Ascending aorta (tissue), 2 donors: ENCODE data around the gene CHAT. TPM values are rescaled to one million over a fixed set of nuclear protein-coding genes. Genes with fewer than 3 reads are reported as not detected.

Source experiments
- DNase-seq, 2 donors: peaks; one replicate each; pipeline ENCODE4 v3.0.0-alpha.2; 2019; ENCODE audit warnings: low spot score in 2 of 2
- H3K27ac ChIP-seq, 2 donors: fragments of 200-600 bp; sonication (generic); one replicate each; pipeline ENCODE4 v1.5.1; 2016 to 2017; ENCODE audit warnings: mild to moderate bottlenecking in 1 of 2
- H3K27me3 ChIP-seq: fragments of 200-600 bp; sonication (generic); one replicate; pipeline ENCODE4 v1.5.1; 2017
- H3K36me3 ChIP-seq, 2 donors: fragments of 200-600 bp; sonication (generic); one replicate each; pipeline ENCODE4 v1.5.1; 2016
- H3K4me1 ChIP-seq, 2 donors: fragments of 200-600 bp; sonication (generic); one replicate each; pipeline ENCODE4 v1.5.1; 2016 to 2017; ENCODE audit warnings: mild to moderate bottlenecking in 1 of 2
- H3K4me3 ChIP-seq, 2 donors: fragments of 200-600 bp; sonication (generic); one replicate each; pipeline ENCODE4 v1.5.1; 2016 to 2017; ENCODE audit warnings: mild to moderate bottlenecking in 1 of 2
- H3K9me3 ChIP-seq, 2 donors: fragments of 200-600 bp; sonication (generic); one replicate each; pipeline ENCODE4 v1.5.1; 2016
- CTCF ChIP-seq, 3 experiments: fragments of 200-600 bp in 2 of 3; fragments of 450-650 bp in 1 of 3; sonication (generic) in 2 of 3; IDR thresholded peaks; one replicate each; pipeline ENCODE4 v1.5.1; 2016 to 2019; ENCODE audit warnings: antibody characterized with exemption in 3 of 3, mild to moderate bottlenecking in 1 of 3, moderate library complexity in 1 of 3
- intact Hi-C: fragments of 100-400 bp; cut with DNase I; formaldehyde crosslinking; loops from one replicate; pipeline ENCODE4 v1.15.1; 2023
- total RNA-seq: library from RNA; depleted of rRNA; stranded (reverse); fragments of >200 nt; gene quantifications from one replicate; pipeline ENCODE4 v1.1.0, GENCODE V29; 2016

CHAT gene
- total RNA-seq, 1 donor from 2014 or later, result not detected

GRCh38 chr10:49666054-49666615 lies 52.3 kb downstream of the CHAT start:
- Histone ChIP-seq H3K27me3 (no peaks in the 10 kb centered on the region), H3K9me3 (no peaks in the 10 kb centered on the region), H3K27ac (no peak overlapping the region), H3K4me1 (no peaks in the 10 kb centered on the region), H3K4me3 (no peak overlapping the region), H3K36me3 (no peaks in the 10 kb centered on the region)
- DNase-seq, result no peak
- intact Hi-C loops, result no loop called here
- TF ChIP-seq CTCF (IDR thresholded peaks at IDR 0.05), result no peak

GRCh38 chr10:49666685-49667084 lies 52.8 kb downstream of the CHAT start:
- Histone ChIP-seq H3K36me3 (no peaks in the 10 kb centered on the region), H3K27ac (no peak overlapping the region), H3K4me1 (no peaks in the 10 kb centered on the region), H3K27me3 (no peaks in the 10 kb centered on the region), H3K4me3 (no peak overlapping the region), H3K9me3 (no peaks in the 10 kb centered on the region)
- TF ChIP-seq CTCF (IDR thresholded peaks at IDR 0.05), result no peak
- no peak for DNase-seq
- intact Hi-C loops, result no loop called here

GRCh38 chr10:49667991-49668390 lies 54.2 kb downstream of the CHAT start:
- intact Hi-C loops, result no loop called here
- Histone ChIP-seq H3K27me3 (no peaks in the 10 kb centered on the region), H3K4me3 (no peak overlapping the region), H3K4me1 (no peaks in the 10 kb centered on the region), H3K36me3 (no peaks in the 10 kb centered on the region), H3K27ac (no peak overlapping the region), H3K9me3 (no peaks in the 10 kb centered on the region)
- TF ChIP-seq CTCF (IDR thresholded peaks at IDR 0.05), result no peak
- DNase-seq, result no peak

GRCh38 chr10:49668684-49669083 lies 54.8 kb downstream of the CHAT start:
- intact Hi-C loops, result no loop called here
- Histone ChIP-seq H3K27me3 (no peaks in the 10 kb centered on the region), H3K4me1 (no peaks in the 10 kb centered on the region), H3K27ac (no peak overlapping the region), H3K36me3 (no peaks in the 10 kb centered on the region), H3K9me3 (no peaks in the 10 kb centered on the region), H3K4me3 (no peak overlapping the region)
- no peak for DNase-seq
- no peak for TF ChIP-seq CTCF (IDR thresholded peaks at IDR 0.05)

- H3K4me3 ChIP-seq, result no peak overlapping the region
- intact Hi-C loops, result no loop called here
- DNase-seq, result no peak
These were observed 65.1 kb downstream of the CHAT start for GRCh38 chr10:49678827-49679479.

More at GRCh38 chr10:49678827-49679479, 65.1 kb downstream of the CHAT start:
- Histone ChIP-seq H3K36me3 (no peaks in the 10 kb centered on the region), H3K9me3 (peaks cover 0 to 5% of the 10 kb centered on the region in 2 donors), H3K27ac (no peak overlapping the region), H3K27me3 (no peaks in the 10 kb centered on the region), H3K4me1 (no peaks in the 10 kb centered on the region)
- TF ChIP-seq CTCF (IDR thresholded peaks at IDR 0.05), result no peak
